HPDE6-E6E7 (cell line): ENCODE measurements around the gene COA3.

Experiments
- DNase-seq: peaks from one replicate; pipeline ENCODE4 v3.0.0; 2011; ENCODE audit warnings: missing footprints; ENCODE audit errors: extremely low spot score

Gene COA3

DNA sequence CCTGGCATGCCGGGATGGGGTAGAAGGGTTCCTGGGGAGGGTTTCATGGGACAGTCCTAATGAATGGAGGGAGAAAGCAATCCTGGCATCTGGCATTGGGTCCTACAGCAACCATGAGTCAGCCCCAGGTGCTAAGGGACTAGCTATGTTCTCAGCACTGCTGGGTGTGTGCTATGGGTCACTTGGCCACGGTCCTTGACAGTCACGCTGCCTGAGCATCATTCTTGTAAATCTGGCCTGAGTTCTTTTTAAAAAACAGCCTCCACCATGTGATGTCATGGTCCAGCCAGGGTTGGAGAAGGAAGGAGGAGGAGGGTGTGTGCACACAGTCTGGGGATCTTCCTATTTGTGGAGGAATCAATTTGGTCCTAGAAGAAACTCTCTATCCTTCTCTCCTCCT is 43.7 kb downstream of the COA3 start:
- no peak for DNase-seq

DNA sequence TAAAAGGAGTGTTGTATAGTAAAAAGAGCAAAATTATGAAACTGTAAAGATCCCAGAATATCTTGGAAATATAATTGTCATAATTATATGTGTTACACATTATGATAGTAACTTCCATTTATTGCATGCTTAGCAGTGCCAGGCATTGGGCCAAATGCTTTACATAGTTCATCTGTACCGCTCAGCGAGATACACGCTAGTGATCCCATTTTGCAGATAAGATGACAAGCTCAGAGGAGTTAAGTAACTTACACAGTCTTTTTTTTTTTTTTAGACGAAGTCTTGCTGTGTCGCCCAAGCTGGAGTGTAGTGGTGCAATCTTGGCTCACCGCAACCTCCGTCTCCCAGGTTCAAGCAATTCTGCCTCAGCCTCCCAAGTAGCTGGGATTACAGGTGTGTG is 46.9 kb downstream of the COA3 start:
- no peak for DNase-seq

DNA sequence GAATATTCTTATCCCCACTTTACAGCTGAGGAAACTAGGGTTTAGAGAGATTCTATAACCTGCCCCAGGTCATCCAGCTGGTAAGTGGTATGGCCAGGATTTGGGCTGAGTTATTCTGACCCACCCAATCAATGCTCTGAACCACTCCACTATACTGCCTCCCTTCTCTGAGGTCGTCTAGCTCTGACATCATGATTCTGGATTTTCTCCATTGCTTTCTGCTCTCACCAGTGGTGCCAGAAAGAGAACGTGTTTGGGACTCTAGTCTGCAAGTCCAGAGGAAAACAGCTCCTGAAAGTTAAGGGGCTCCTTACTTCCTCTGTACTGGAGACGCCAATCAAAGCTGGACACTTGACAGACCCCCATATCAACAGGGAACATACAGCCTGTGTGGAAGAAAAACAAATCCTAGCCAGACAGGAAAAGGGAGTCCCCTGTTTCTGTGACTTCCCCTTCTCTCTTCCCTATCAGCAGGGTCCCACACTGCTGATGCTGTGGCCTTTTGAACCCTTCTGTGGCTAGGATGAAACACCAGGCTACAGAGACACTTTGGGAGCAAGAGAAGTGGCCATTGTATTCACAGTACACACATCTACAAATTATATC is 47.7 kb downstream of the COA3 start:
- no peak for DNase-seq

DNA sequence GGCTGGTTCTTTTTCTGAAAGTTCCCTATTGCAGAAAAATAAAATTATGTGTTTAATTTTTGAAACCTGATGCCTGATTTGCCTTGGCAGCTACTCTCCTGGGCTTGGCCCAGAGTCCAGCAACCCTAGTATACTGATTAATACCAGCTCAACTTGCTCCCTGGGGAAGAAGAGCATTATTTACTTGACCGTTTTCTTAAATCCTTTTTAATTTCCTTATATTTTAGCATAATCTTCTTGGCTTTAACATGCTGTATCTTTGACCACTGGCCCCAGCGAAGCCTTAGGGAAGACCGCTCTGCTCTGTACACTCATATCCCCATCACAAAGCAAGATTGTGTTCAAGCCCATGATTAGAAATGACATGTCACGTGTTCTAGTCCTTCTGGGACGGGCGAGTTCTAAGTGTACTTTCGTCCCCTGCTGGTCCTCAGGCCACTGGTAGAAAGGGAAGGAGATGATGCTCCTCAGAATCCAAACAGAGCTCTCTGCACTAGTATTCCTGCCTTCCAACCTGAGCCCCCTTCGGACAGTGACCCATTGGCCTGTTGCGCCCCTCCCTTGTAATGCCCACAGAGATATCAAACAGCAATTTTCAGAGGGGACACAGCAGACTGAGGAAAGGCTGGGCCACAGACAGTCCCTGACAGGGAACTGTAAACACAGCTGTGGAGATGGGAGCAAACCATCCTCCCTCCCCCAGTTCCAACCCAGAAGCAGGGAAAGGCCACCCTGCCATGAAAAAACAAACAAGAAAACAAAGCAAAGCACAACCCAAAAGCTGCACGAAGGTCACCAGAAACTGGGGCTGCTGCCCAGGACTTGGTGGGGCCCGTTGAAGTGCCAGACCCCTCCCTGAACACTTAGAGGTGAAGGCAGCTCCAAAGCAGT is 49.4 kb downstream of the COA3 start:
- DNase-seq, result no peak

DNA sequence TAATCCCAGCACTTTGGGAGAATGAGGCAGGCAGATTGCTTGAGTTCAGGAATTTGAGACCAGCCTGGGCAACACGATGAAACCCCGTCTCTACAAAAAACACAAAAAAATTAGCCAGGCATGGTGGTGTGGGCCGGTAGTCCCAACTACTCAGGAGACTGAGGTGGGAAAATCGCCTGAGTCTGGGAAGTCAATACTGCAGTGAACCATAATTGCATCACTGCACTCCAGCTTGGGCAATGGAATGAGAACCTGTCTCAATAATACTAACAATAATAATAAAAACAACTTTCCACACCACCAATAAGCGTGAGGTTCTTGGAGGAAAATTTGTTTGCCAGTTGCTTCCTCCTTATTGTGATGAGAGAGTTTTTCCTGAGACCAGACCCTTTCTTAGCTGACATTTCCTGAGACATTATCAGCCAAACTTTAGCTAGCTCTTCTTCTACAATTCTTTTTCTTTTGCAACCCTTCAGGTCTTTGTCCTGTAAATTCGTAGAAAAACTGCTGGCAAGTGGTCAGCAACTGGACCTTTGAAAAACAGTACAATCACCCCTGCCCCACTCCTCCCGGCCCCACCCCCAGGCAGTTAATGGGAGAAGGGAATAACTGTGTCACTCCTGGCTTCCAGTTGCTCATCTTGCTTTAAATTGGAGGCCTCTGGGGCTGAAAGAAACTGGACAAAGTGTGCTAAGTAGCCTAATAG is 50.1 kb downstream of the COA3 start:
- DNase-seq, result no peak
